Muscle layer of duodenum (tissue), 2 donors: ENCODE results near the gene HOXC5.
A peak's percentile ranks its signal among the peaks of the same experiment; 100 is the strongest.
"Not testable (repeated sequence)": the region's sequence is repeated elsewhere in the genome, so short reads cannot be mapped to it uniquely, and the experiment has no call there.

Source experiments
- H3K27ac ChIP-seq: one replicate; pipeline ENCODE4 v1.7.0; 2013; ENCODE audit warnings: mild to moderate bottlenecking, low read length
- H3K27me3 ChIP-seq: one replicate; pipeline ENCODE4 v1.7.0; 2013; ENCODE audit warnings: low read depth, mild to moderate bottlenecking, control low read depth, low read length
- H3K36me3 ChIP-seq, 2 donors: one replicate each; pipeline ENCODE4 v1.7.0; 2013; ENCODE audit warnings: low read length in 2 of 2, control low read depth in 1 of 2, mild to moderate bottlenecking in 1 of 2; ENCODE audit not compliant: insufficient read depth in 2 of 2, control insufficient read depth in 1 of 2
- H3K4me1 ChIP-seq, 2 donors: one replicate each; pipeline ENCODE4 v1.7.0; 2013; ENCODE audit warnings: low read length in 2 of 2, mild to moderate bottlenecking in 2 of 2, control low read depth in 1 of 2, moderate library complexity in 1 of 2; ENCODE audit not compliant: insufficient read depth in 2 of 2, control insufficient read depth in 1 of 2
- H3K4me3 ChIP-seq, 2 donors: one replicate each; pipeline ENCODE4 v1.7.0; 2013; ENCODE audit warnings: low read length in 2 of 2, low read depth in 1 of 2, mild to moderate bottlenecking in 1 of 2
- H3K9me3 ChIP-seq, 2 donors: one replicate each; pipeline ENCODE4 v1.7.0; 2013; ENCODE audit warnings: low read length in 2 of 2, control low read depth in 1 of 2, mild to moderate bottlenecking in 1 of 2; ENCODE audit not compliant: control insufficient read depth in 1 of 2
- donor health status: healthy.

Gene HOXC5

GRCh38 chr12:54075409-54075808 is 42.6 kb downstream of the HOXC5 start:
- Histone ChIP-seq H3K4me3 (no peak overlapping the region), H3K36me3 (no peaks in the 10 kb centered on the region), H3K4me1 (peaks cover 0 to 21% of the 10 kb centered on the region in 2 donors), H3K9me3 (no peaks in the 10 kb centered on the region), H3K27ac (no peak overlapping the region), H3K27me3 (no peaks in the 10 kb centered on the region)

DNA sequence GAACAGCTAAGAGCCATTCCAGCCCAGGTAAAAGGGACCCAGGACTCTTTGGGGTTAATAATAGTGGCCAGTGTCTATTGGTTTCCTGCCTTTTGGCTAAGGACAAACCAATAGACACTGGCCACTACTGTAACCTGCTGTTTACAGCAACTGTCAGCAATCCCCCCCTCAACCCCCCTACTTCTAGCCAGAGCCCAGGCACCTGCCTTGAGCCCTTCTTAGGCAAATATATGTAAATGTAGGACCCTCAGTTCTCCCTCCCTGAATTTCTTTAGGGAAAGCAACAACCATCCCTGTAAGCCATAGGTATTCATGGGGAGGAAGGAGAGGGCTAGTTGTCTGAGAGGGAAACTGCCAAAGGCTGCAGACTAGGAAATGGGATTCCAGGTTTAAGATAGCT is 43.1 kb downstream of the HOXC5 start:
- H3K4me3 ChIP-seq, result no peak overlapping the region
- H3K27ac ChIP-seq, result no peak overlapping the region
- no peaks in the 10 kb centered on the region for H3K36me3 ChIP-seq

DNA sequence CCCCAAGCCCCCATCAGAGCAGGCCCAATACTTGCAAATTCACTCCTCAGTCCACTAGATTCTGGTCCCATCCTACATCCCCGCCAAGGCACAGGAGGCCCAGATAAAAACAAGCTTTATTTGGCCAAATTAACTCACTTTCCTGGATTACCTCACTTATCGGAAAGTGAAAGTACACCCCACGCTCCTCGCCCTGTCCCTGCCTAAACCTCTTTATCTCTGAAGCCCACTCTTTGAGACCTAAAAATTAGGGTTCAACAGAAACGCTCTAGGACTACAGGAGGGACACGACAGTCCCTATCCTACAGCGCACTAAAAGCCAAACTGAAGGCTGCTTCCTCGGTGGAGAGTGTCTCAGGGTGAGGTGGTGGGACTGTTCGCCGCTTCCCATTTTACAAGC is 45.0 kb downstream of the HOXC5 start:
- H3K36me3 ChIP-seq, H3K9me3 ChIP-seq, H3K27me3 ChIP-seq, H3K4me1 ChIP-seq: not testable (repeated sequence)
- Histone ChIP-seq H3K4me3 (peak overlapping the region; percentile 33 to 41), H3K27ac (peak overlapping the region; percentile 79)

More for the DNA sequence above, 43.1 kb downstream of the HOXC5 start:
- H3K9me3 ChIP-seq, result no peaks in the 10 kb centered on the region
- peaks cover 0 to 18% of the 10 kb centered on the region in 2 donors for H3K4me1 ChIP-seq
- no peaks in the 10 kb centered on the region for H3K27me3 ChIP-seq

DNA sequence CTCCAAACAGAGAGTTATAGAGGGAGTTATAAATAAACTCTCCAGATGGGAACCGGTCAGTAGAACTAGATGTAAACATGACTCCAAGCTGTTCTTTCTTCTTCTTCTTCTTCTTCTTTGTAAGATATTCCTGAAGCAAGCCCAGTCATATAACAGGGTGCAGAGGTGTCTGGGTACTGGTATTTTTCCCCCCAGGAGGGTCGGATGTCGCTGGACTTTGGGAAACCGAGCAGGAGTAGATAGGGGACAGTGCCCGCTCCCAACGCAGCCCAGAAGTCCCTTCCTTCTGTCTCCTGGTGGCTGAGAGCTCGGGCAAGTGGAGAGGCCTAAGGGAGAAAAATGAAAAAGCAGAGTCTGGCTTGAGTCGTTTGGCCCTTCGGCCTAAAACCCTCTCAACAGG is 46.3 kb downstream of the HOXC5 start:
- not testable (repeated sequence) for H3K9me3 ChIP-seq, H3K27me3 ChIP-seq, H3K36me3 ChIP-seq
- peaks cover 0 to 15% of the 10 kb centered on the region in 2 donors for H3K4me1 ChIP-seq
- peak overlapping the region in 1 of 2 donors; percentile 49 for H3K4me3 ChIP-seq
- peak overlapping the region; percentile 75 for H3K27ac ChIP-seq

DNA sequence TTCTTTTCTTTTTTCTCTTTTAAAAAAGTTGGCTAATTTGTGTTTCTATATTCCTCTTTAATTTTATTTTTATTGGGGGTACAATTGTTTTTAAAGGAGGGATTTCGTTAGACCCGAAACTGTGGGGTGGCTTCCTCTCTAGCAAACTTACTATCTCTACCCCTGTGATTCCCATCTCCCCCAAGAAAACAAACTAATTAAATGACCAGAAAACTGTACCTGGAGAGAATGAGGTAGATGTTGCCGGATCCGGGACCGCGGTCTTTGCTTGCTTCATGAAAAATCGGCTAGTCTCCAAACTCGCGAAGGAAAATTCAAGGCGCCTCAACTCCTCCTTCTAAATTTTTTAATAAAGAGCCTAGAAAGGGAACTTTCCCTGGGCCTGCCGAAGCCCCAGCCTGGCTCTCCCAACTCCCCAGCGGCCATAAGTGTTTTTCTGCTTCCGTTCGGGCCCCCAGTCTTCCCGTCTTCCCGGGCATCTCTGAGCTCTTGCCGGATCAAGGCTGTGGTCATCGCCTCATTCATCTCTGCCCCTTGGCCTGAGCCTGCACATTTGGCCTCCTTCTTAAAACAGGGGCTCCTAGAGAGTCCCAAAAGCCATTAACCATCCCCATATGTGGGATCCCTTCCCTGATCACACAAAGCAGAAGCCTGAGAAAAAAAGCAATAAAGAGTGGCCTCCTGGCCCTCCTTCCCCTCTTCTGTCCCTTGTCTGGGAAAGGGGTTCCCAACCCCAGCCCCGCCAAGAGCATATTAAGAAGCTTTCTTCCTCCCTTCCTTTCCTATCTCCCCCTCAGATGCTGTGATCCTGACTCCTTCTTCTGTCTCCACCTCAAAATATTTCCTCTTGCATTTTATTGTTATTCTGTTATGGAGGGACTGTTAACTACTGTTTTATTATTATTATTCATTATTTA is 47.4 kb downstream of the HOXC5 start:
- H3K27ac ChIP-seq, result peak overlapping the region; percentile 51
- peak overlapping the region in 1 of 2 donors; percentile 49 for H3K4me3 ChIP-seq
- H3K27me3 ChIP-seq, H3K9me3 ChIP-seq, H3K36me3 ChIP-seq: not testable (repeated sequence)
- peaks cover 0 to 15% of the 10 kb centered on the region in 2 donors for H3K4me1 ChIP-seq

- peak overlapping the region; percentile 23 for H3K27ac ChIP-seq
- not testable (repeated sequence) for H3K4me1 ChIP-seq, H3K9me3 ChIP-seq, H3K27me3 ChIP-seq, H3K36me3 ChIP-seq
- H3K4me3 ChIP-seq, result peak overlapping the region in 1 of 2 donors; percentile 20
Measured at GRCh38 chr12:54081053-54081514, 48.2 kb downstream of the HOXC5 start.

DNA sequence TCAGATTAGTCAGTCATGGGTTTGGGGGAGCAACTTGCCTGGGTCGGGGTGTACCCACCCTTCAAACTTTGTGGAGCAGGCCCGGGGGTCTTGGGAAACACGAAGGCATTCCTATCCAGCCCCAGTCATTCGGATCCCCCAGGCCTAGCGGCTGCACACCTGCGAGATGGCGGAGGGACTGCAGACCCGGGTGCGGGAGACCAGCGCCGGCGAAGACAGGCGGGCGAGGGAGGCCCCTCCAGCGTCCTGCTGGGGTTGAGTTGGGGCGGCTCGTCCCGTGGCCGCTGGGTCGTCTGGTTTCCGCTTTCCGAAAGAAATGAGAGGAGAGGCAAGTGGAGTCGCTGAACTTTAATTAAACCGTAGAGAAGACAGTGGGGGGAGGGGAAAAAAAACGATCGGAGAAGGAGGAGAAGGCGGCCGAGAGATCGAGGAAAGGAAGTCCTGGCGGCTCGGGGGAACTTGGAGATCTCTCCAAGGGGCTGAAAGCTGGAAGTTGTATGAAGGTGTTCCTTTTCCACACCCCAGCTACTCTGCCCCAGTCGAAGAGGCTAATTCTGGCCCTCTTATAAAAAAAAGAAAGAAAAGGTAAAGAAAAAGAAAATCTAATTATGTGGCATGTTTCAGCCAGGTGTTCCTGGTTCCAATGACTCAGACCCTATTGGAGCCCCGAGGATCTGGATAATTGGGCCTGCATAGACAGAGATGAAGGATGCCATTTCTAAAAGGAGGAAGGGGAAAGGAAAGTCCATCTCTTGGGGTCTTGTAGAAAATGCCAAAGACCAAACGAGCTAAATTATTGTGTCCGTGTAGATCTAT is 48.9 kb downstream of the HOXC5 start:
- H3K27ac ChIP-seq, result peak overlapping the region; percentile 68
- not testable (repeated sequence) for H3K27me3 ChIP-seq, H3K9me3 ChIP-seq, H3K36me3 ChIP-seq, H3K4me1 ChIP-seq
- peak overlapping the region in 1 of 2 donors; percentile 20 for H3K4me3 ChIP-seq

DNA sequence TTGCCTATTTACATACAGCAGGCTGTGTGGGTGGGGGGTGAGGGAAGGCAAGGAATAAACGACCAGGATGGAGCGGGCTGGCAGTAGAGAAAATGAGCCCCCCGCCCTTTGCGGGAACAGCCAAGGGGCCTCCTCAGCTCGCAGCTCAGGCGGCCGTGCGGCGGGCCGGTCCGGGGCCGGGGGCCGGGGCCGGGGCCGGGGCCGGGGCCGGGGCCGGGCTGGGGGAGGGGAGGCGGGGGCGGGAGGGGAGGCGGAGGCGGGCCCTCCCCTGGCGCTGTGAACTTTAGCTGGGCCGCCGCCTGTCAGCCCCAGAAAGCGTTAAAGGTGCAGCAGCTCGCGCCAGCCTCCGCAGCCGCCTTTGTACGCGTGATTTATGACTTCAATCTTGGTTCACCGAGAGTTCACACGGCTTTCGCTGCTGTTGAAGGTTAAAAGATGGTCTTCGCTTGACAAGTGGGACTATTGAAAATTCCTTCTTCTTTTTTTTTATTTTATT is 49.6 kb downstream of the HOXC5 start:
- Histone ChIP-seq H3K27me3 (no peaks in the 10 kb centered on the region), H3K9me3 (no peaks in the 10 kb centered on the region), H3K36me3 (no peaks in the 10 kb centered on the region), H3K27ac (peak overlapping the region; percentile 68), H3K4me3 (peak overlapping the region in 1 of 2 donors; percentile 20), H3K4me1 (peaks cover 0 to 7% of the 10 kb centered on the region in 2 donors)
